GM12872 (cell line): Measurements from ENCODE around the gene TCEAL2.
"Not testable (repeated sequence)": the region's sequence is repeated elsewhere in the genome, so short reads cannot be mapped to it uniquely, and the experiment has no call there.

Experiments used
- CTCF ChIP-seq: IDR thresholded peaks from 3 replicates; pipeline ENCODE4 v1.5.1; 2011; ENCODE audit warnings: low read depth, mild to moderate bottlenecking, low read length, moderate library complexity; ENCODE audit not compliant: insufficient read depth

Gene TCEAL2

GRCh38 chrX:102138064-102138463 lies 12.6 kb downstream of the TCEAL2 start:
- TF ChIP-seq CTCF = no peak

GRCh38 chrX:102142274-102142673 lies 16.8 kb downstream of the TCEAL2 start, which contains the start of gene TCEAL6:
Gene TCEAL6 (minus strand): TSS chrX:102142481.
- TF ChIP-seq CTCF = not testable (repeated sequence)

- TF ChIP-seq CTCF = peak; percentile 50
Measured at GRCh38 chrX:102154218-102154860, 28.9 kb downstream of the TCEAL2 start.

DNA sequence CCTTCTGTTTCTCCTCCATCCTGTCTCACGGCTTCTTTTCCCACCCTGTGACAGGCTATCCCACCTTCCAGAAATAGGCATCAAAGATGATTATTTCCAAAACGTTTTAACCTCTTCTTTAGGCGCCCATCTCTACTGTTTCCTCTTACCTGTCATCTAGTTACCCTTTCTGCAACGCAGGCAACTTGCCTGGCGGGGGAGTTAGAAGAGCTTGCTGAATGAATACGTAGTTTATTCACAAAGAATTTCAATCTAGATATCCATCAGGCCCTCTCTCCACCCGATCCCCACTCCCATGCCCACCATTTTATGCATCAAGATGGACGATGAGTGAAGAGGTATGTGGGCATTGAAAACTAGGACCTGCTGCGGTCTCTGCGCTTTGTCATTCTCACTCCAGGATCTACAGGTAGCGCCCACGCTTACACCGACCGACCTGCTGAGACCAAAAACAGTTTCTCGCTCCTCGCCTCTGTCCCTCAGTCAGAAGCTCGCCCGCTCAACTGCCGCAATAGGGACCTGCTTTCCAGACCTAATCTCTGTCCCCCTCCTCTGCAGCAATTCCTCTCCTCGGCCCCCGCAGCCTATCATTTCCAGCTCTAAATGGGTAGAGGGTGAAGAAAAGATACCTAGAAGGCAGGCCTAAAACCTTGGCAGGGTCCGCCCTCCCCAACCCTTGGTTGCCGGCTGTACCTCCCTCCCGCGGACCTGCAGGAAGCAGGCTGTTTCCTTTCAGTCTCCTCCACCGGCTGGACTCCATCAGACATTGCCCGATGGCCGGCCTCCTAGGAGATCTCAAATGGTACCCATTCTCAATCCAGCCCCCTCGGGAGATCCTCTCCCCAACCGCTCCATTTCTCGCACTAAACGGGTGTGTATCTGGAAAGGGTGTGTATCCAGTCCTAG lies 29.7 kb downstream of the TCEAL2 start:
- TF ChIP-seq CTCF = no peak

GRCh38 chrX:102155806-102156179 lies 30.3 kb downstream of the TCEAL2 start, which contains the start of gene BEX5:
Gene BEX5 (minus strand): TSS chrX:102155977. CDS start chrX:102154265, 1,712 bp downstream.
- TF ChIP-seq CTCF = no peak
